Hepatocyte (in vitro differentiated cells): ENCODE results near the gene ASZ1. TPM values are rescaled to one million over a fixed set of nuclear protein-coding genes. Genes with fewer than 3 reads are reported as not detected.

Experiments
- DNase-seq: peaks from one replicate; pipeline ENCODE4 v3.0.0-alpha.2; 2016; ENCODE audit warnings: low spot score
- H2AFZ ChIP-seq: fragments of 200-600 bp; sonication (generic); 2 replicates; pipeline ENCODE4 v1.6.0; 2016; ENCODE audit warnings: antibody characterized with exemption, mild to moderate bottlenecking
- H3K27ac ChIP-seq: fragments of 200-600 bp; sonication (generic); 2 replicates; pipeline ENCODE4 v1.5.1; 2016; ENCODE audit warnings: mild to moderate bottlenecking
- H3K27me3 ChIP-seq: fragments of 200-600 bp; sonication (generic); 2 replicates; pipeline ENCODE4 v1.6.1; 2016
- H3K36me3 ChIP-seq: fragments of 200-600 bp; sonication (generic); replicated peaks from 2 replicates; pipeline ENCODE4 v1.5.1; 2016; ENCODE audit warnings: low read depth; ENCODE audit not compliant: insufficient read depth
- H3K4me1 ChIP-seq: fragments of 200-600 bp; sonication (generic); 2 replicates; pipeline ENCODE4 v1.5.1; 2016; ENCODE audit warnings: mild to moderate bottlenecking, moderate library complexity; ENCODE audit not compliant: insufficient read depth
- H3K4me2 ChIP-seq: fragments of 200-600 bp; sonication (generic); 2 replicates; pipeline ENCODE4 v1.6.0; 2016
- H3K4me3 ChIP-seq: fragments of 200-600 bp; sonication (generic); 2 replicates; pipeline ENCODE4 v1.5.1; 2016; ENCODE audit warnings: mild to moderate bottlenecking
- H3K79me2 ChIP-seq: fragments of 200-600 bp; sonication (generic); 2 replicates; pipeline ENCODE4 v1.6.0; 2017; ENCODE audit warnings: mild to moderate bottlenecking
- H3K9me2 ChIP-seq: fragments of 200-600 bp; sonication (generic); replicated peaks from 2 replicates; pipeline ENCODE4 v1.6.0; 2017; ENCODE audit warnings: mild to moderate bottlenecking; ENCODE audit not compliant: insufficient read depth
- H3K9me3 ChIP-seq: fragments of 200-600 bp; sonication (generic); 2 replicates; pipeline ENCODE4 v1.5.1; 2016; ENCODE audit warnings: low read depth, mild to moderate bottlenecking
- H4K20me1 ChIP-seq: fragments of 200-600 bp; sonication (generic); 2 replicates; pipeline ENCODE4 v1.6.0; 2016; ENCODE audit warnings: mild to moderate bottlenecking; ENCODE audit not compliant: insufficient read depth, poor library complexity, severe bottlenecking
- EZH2 ChIP-seq: fragments of 200-600 bp; sonication (generic); IDR thresholded peaks from 2 replicates; pipeline ENCODE4 v1.6.1; 2016; ENCODE audit warnings: antibody characterized with exemption, mild to moderate bottlenecking, borderline replicate concordance
- EZH2phosphoT487 ChIP-seq: fragments of 200-600 bp; sonication (generic); IDR thresholded peaks from one replicate; pipeline ENCODE4 v1.6.1; 2018; ENCODE audit warnings: antibody characterized with exemption, mild to moderate bottlenecking, low read depth, moderate library complexity; ENCODE audit not compliant: unreplicated experiment, severe bottlenecking
- WGBS: methylation state at CpG from one replicate; pipeline ENCODE4 v1.1.6; 2016; ENCODE audit warnings: low lambda C conversion rate; ENCODE audit errors: missing lambda C conversion rate; 5-methylcytosine and 5-hydroxymethylcytosine counted together
- polyA plus RNA-seq: library from polyadenylated mRNA; unstranded; fragments of >200 nt; fragmentation: Nextera tagmentation; extraction: Ambion mirVana; gene quantifications from 2 replicates; pipeline ENCODE4 v1.2.1, GENCODE V29; 2016
- total RNA-seq: library from RNA; depleted of rRNA; stranded (reverse); fragments of >200 nt; gene quantifications from 2 replicates; pipeline ENCODE4 v1.2.3, GENCODE V29; 2014
- TF ChIP-seq, protein P1 (sequence below): fragments of 200-600 bp; sonication (generic); IDR thresholded peaks from 2 replicates; pipeline ENCODE4 v1.5.1; 2016; ENCODE audit warnings: antibody characterized with exemption, mild to moderate bottlenecking; ENCODE audit not compliant: poor library complexity

The ASZ1 gene, protein sequence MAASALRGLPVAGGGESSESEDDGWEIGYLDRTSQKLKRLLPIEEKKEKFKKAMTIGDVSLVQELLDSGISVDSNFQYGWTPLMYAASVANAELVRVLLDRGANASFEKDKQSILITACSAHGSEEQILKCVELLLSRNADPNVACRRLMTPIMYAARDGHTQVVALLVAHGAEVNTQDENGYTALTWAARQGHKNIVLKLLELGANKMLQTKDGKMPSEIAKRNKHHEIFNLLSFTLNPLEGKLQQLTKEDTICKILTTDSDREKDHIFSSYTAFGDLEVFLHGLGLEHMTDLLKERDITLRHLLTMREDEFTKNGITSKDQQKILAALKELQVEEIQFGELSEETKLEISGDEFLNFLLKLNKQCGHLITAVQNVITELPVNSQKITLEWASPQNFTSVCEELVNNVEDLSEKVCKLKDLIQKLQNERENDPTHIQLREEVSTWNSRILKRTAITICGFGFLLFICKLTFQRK
- total RNA-seq (not detected in 2 replicates), polyA plus RNA-seq (0.10 and 0.28 TPM in 2 replicates)

DNA sequence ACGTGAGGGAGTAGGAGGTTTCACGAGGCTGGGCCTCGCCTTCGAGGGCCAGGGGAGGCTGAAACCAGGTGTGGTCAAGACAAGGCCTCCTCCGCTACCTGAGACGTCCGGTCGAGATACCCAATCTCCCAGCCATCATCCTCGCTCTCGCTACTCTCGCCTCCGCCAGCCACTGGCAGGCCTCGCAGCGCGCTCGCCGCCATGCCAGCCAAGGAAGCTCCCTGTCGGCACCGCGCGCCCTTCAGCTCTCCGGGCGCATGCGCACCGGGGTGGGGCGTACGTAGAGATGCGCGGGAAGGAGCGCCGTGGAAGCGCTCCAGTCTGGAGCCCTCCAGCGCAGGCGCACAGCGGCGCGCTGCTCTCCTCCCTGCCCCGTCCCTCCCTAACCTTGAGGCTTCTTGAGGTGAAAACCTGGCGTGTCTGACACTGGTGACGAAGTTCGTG lies at the start of gene ASZ1:
TSS of gene ASZ1 (minus strand) at position 236 of the 444 bp plus-strand sequence. CDS start at position 203, 33 bp downstream.
- no peaks in the 10 kb centered on the region for H3K79me2 ChIP-seq
- no peak for DNase-seq
- H3K27me3 ChIP-seq: no peaks in the 10 kb centered on the region
- no peaks in the 10 kb centered on the region for H3K9me3 ChIP-seq
- no peak within 1 kb of the TSS for H3K4me3 ChIP-seq
- H3K4me2 ChIP-seq: no peak within 1 kb of the TSS
- H3K27ac ChIP-seq: no peak within 1 kb of the TSS
- no peak within 1 kb of the TSS for H2AFZ ChIP-seq
- H3K36me3 ChIP-seq: no peaks in the 10 kb centered on the region
- H3K4me1 ChIP-seq: no peaks in the 10 kb centered on the region
- TF ChIP-seq EZH2 (no peak), EZH2phosphoT487 (no peak)
- TF ChIP-seq, protein P1, sequence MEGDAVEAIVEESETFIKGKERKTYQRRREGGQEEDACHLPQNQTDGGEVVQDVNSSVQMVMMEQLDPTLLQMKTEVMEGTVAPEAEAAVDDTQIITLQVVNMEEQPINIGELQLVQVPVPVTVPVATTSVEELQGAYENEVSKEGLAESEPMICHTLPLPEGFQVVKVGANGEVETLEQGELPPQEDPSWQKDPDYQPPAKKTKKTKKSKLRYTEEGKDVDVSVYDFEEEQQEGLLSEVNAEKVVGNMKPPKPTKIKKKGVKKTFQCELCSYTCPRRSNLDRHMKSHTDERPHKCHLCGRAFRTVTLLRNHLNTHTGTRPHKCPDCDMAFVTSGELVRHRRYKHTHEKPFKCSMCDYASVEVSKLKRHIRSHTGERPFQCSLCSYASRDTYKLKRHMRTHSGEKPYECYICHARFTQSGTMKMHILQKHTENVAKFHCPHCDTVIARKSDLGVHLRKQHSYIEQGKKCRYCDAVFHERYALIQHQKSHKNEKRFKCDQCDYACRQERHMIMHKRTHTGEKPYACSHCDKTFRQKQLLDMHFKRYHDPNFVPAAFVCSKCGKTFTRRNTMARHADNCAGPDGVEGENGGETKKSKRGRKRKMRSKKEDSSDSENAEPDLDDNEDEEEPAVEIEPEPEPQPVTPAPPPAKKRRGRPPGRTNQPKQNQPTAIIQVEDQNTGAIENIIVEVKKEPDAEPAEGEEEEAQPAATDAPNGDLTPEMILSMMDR: no peak
- 98% methylated on average over 36 of the region's 41 CpGs for WGBS
- H4K20me1 ChIP-seq: no peaks in the 10 kb centered on the region
- H3K9me2 ChIP-seq: no peaks in the 10 kb centered on the region

DNA sequence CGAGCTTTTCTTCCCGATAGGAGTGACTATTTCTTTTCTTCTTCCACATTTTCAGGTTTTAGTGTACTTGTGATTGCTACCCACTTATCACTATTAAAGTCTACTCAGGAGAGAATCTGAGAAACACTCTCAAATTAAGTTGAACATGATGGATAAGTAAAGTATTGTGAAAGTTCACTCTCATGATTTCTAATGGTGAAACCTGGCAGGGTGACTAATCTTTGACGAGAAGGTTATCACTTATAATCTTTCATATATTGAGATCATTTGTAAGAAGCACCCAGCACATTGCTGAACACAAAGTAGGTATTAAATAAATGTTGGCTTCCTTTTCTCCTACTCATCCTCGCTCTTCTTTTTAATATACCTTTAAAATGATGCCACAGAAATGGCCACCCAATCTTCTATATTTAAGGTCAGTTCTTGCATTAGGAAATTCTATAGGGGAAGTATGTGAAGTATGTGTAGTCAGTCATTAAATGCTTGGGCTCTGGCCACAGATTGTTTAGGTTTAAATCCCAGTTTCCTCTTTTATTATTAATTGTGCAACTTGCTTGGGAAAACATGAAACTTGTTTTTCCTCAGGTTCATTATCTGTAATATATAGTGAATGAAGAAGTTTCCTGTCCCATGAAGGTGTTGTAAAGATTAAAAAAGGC lies 49.4 kb upstream of the ASZ1 start:
- Histone ChIP-seq H3K4me2 (no peak overlapping the region), H3K27ac (no peak overlapping the region), H2AFZ (no peak overlapping the region), H4K20me1 (no peaks in the 10 kb centered on the region), H3K36me3 (no peaks in the 10 kb centered on the region), H3K4me1 (no peaks in the 10 kb centered on the region), H3K9me2 (no peaks in the 10 kb centered on the region), H3K4me3 (no peak overlapping the region), H3K9me3 (no peaks in the 10 kb centered on the region), H3K27me3 (peaks cover 8% of the 10 kb centered on the region), H3K79me2 (peaks cover 3% of the 10 kb centered on the region)
- DNase-seq: no peak
- WGBS: 83% methylated on average over 4 of the region's 4 CpGs
- TF ChIP-seq EZH2phosphoT487 (no peak), EZH2 (no peak)
- TF ChIP-seq, protein P1: no peak

DNA sequence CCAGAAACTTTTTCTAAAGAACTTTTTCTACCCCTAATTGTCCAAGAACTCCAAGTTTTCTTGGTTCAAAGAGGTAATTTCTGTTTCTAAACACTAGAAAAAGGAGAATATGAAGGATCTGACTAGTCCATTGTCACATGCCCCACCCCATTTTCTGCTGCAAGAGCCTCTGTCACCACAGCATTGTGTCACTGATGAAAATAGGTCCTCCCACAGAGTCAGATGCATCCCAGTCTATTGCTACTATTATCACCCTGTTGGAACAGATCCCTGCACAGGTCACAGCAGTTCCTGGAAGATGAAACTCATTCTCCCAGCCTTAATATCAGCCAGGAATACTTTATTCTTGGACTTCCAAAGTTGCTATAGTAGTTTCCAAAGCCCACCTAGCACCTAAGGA lies 45.0 kb upstream of the ASZ1 start:
- H3K27ac ChIP-seq: no peak overlapping the region

More for the DNA sequence above, 45.0 kb upstream of the ASZ1 start:
- Histone ChIP-seq H3K4me1 (no peaks in the 10 kb centered on the region), H3K9me3 (no peaks in the 10 kb centered on the region), H3K4me3 (no peak overlapping the region), H3K4me2 (no peak overlapping the region), H2AFZ (no peak overlapping the region), H3K27me3 (no peaks in the 10 kb centered on the region), H3K36me3 (no peaks in the 10 kb centered on the region), H3K9me2 (no peaks in the 10 kb centered on the region), H4K20me1 (no peaks in the 10 kb centered on the region), H3K79me2 (no peaks in the 10 kb centered on the region)
- TF ChIP-seq EZH2 (no peak), EZH2phosphoT487 (no peak)
- TF ChIP-seq, protein P1: no peak
- no peak for DNase-seq
